Central memory CD8-positive, alpha-beta T cell (primary cell): ENCODE measurements around the gene MYH8.

Experiments
- ATAC-seq: fragments of 150-1000 bp; cut with Tn5 transposase; replicated peaks from 2 replicates; pipeline ENCODE4 v1.10.0; 2022; ENCODE audit warnings: mild to moderate bottlenecking, moderate FRiP score, moderate number of reproducible peaks; ENCODE audit not compliant: poor library complexity, severe bottlenecking; ENCODE audit errors: extremely low read depth
- DNase-seq, 2 donors: peaks; one replicate each; pipeline ENCODE4 v3.0.0; 2021; ENCODE audit warnings: low spot score in 2 of 2
- H3K27ac Mint-ChIP-seq: one replicate; pipeline ENCODE4 v1.8.0; 2022; ENCODE audit warnings: low read depth, mild to moderate bottlenecking, moderate library complexity, mixed read lengths
- H3K27me3 Mint-ChIP-seq: one replicate; pipeline ENCODE4 v1.8.0; 2022; ENCODE audit warnings: mixed read lengths
- H3K36me3 Mint-ChIP-seq: one replicate; pipeline ENCODE4 v1.8.0; 2022; ENCODE audit warnings: mild to moderate bottlenecking, moderate library complexity, mixed read lengths; ENCODE audit not compliant: insufficient read depth
- H3K4me1 Mint-ChIP-seq: one replicate; pipeline ENCODE4 v1.8.0; 2022; ENCODE audit warnings: mixed read lengths
- H3K4me3 Mint-ChIP-seq: one replicate; pipeline ENCODE4 v1.8.0; 2022; ENCODE audit warnings: mild to moderate bottlenecking, moderate library complexity, mixed read lengths
- H3K9me3 Mint-ChIP-seq: one replicate; pipeline ENCODE4 v1.8.0; 2022; ENCODE audit warnings: mixed read lengths

MYH8 gene

DNA sequence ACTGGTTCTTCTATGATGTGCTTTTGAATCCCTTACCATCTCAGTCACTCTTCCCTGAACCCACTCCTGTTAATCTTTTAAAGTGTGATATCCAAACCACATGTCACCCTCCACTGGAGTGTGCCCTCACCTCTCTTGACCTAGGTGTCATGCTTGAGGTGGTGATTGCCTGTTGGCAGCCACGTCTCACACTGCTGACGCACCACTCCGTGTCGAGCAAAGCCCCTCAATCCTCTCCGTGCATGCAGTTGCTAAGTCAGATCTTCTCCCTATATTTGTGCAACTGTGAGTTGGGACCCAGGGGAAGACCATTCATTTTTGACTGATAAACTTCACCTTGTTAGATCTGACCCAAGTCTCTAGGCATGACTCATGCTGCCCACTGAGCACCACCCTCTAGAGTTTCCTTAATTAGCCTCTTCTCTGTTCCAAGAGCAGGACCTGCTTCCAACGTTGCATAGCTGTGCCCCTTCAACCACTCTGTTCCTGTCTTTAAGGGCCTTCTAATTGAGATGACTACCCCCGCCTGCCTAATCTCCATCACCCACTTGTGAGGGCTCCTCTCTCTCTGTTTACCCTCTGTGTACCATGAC is 51.6 kb downstream of the MYH8 start:
- Mint-ChIP-seq H3K27ac (no peak overlapping the region), H3K27me3 (peaks cover 43% of the 10 kb centered on the region), H3K4me3 (no peak overlapping the region), H3K4me1 (no peaks in the 10 kb centered on the region), H3K9me3 (no peaks in the 10 kb centered on the region), H3K36me3 (no peaks in the 10 kb centered on the region)
- no peak for ATAC-seq
- DNase-seq, result no peak

DNA sequence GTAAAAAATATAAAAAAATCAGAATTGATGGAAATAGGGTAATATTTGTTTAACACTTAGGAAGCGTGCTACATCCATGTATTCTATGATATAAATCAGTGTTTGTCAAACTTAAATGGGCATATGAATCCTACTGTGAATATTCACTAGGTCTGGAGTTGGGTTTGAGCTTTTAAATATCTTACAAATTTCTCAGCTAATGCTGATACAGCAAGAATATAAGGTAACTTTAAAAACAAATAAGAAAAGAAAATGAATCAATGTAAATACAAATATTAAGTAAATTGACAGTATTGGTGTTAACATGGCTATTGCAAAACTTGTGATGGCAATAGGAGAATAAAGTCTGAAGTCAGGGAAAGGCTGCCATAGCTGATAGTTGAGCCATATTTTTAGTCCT is 52.5 kb downstream of the MYH8 start:
- Mint-ChIP-seq H3K27ac (no peak overlapping the region), H3K4me3 (no peak overlapping the region), H3K9me3 (no peaks in the 10 kb centered on the region), H3K4me1 (no peaks in the 10 kb centered on the region), H3K36me3 (no peaks in the 10 kb centered on the region), H3K27me3 (peaks cover 34% of the 10 kb centered on the region)
- ATAC-seq, result no peak
- DNase-seq, result no peak

DNA sequence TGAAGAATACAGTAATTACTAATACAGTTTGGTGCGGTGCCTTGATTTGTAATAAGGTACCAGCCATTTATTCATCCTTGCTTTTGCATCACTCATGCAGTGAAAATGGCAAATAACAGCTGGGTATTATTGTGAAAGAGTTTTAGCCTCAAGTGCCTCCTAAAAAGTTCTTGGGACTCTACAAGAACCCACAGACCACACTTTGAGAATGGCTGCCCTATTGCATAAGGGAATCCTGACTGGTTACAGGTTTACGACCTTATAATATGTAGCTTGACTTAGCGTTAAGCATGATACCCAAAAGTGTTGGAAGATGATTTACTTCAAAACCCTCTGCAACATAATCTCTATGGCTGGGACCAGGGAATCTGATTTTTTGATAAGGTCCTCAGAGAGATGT is 53.2 kb downstream of the MYH8 start:
- Mint-ChIP-seq H3K36me3 (no peaks in the 10 kb centered on the region), H3K27ac (no peak overlapping the region), H3K4me1 (no peaks in the 10 kb centered on the region), H3K9me3 (no peaks in the 10 kb centered on the region), H3K4me3 (no peak overlapping the region), H3K27me3 (peaks cover 30% of the 10 kb centered on the region)
- DNase-seq (no peak), ATAC-seq (no peak)

DNA sequence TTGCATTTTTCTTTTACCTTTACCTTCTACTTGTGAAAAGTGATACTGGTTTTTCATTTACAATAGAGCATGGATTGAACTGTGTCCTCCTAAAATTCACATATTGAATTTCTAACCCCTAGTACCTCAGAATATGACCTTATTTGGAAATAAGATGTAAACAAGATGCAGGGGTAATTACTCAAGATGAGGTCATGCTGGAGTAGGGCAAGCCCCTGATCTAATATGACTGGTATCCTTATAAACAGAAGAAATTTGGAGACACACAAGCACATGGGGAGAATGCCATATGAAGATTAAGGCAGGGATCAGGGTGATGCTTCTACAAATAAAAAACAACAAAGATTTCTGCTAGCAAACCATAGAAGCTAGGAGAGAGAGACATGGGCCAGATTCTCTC is 61.2 kb downstream of the MYH8 start:
- H3K27ac Mint-ChIP-seq, result no peak overlapping the region
- H3K27me3 Mint-ChIP-seq, result peaks cover 39% of the 10 kb centered on the region
- DNase-seq (no peak), ATAC-seq (no peak)
- no peaks in the 10 kb centered on the region for H3K36me3 Mint-ChIP-seq
- no peaks in the 10 kb centered on the region for H3K4me1 Mint-ChIP-seq
- H3K4me3 Mint-ChIP-seq, result no peak overlapping the region
- no peaks in the 10 kb centered on the region for H3K9me3 Mint-ChIP-seq

DNA sequence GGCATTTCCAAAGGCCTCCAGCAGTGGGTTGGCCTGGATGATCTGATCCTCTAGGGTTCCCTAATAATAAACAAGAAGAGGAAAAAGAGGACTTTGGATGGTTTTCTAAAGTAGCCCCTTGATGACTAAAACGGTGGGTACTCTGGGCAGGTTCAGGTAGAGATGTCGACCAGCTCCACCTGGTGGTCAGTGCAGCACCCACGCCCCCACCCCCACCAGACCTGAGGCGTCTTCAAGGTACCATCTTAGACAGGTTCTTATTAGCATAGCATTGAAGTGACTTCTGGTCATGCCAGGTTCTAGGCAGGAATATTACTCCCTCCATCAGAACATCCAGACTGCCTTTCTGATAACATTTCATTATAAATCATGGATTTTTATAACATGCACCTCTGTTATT is 64.0 kb downstream of the MYH8 start:
- no peak overlapping the region for H3K27ac Mint-ChIP-seq
- DNase-seq (no peak), ATAC-seq (no peak)
- H3K4me1 Mint-ChIP-seq, result no peaks in the 10 kb centered on the region
- no peaks in the 10 kb centered on the region for H3K36me3 Mint-ChIP-seq
- no peak overlapping the region for H3K4me3 Mint-ChIP-seq
- no peaks in the 10 kb centered on the region for H3K9me3 Mint-ChIP-seq
- H3K27me3 Mint-ChIP-seq, result peaks cover 38% of the 10 kb centered on the region

DNA sequence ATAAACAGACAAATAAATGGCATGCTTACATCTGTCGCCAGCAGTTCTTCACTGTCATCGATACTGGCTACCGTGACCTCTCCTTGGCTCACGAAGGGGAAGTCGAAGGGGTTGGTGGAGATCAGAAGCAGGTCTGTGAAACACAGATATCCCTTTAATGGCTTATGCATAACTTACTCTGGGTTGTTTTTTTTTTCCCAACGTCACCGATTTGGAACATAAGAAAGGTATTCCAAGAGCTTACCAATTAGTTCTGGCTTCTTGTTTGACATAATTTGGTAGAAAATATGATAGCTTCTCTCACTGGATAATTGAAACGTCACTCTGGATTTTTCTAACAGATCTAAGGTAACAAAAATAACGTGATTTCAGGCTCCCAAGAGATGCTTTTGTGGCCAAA is 67.1 kb downstream of the MYH8 start:
- no peak overlapping the region for H3K4me3 Mint-ChIP-seq
- ATAC-seq (no peak), DNase-seq (no peak)
- H3K27ac Mint-ChIP-seq, result no peak overlapping the region
- peaks cover 14% of the 10 kb centered on the region for H3K27me3 Mint-ChIP-seq
- no peaks in the 10 kb centered on the region for H3K36me3 Mint-ChIP-seq
- no peaks in the 10 kb centered on the region for H3K4me1 Mint-ChIP-seq
- no peaks in the 10 kb centered on the region for H3K9me3 Mint-ChIP-seq

DNA sequence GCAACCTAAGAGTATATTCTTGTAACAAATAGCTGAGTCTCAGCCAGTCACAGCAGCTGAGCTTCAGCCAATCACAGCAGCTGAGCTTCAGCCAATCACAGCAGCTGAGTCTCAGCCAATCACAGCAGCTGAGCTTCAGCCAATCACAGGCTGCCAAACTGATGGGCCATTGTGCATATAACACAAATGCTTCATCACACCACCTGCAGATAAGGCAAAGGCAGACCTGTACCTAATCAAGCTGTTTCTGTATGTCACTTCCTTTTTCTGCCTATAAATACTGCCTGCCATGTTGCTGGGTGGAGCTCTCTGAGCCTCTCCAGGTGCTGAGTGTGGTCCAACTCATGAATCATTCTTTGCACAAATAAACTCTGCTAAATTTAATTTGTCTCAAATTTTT is 68.9 kb downstream of the MYH8 start:
- Mint-ChIP-seq H3K4me1 (no peaks in the 10 kb centered on the region), H3K27me3 (peaks cover 6% of the 10 kb centered on the region), H3K36me3 (no peaks in the 10 kb centered on the region), H3K9me3 (no peaks in the 10 kb centered on the region), H3K27ac (no peak overlapping the region), H3K4me3 (no peak overlapping the region)
- DNase-seq, result no peak
- no peak for ATAC-seq

DNA sequence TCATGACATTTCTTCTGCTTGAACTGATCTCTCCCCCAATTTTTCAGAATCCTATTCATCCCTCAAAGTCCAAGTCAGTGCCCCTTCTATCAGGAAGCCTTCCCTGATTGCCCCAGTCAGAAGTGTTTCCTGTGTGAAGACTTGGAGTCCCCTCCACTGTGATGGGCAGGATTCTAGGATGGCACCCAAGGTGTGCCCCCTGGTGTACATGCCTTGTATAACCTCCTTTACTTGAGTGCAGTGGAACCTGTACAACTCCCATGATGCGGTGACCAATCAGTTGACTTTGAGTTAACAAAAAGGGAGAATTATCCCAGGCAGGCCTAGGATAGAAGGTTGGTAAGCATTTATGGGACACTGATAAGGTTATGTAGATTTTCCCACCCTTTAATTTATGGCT is 72.3 kb downstream of the MYH8 start:
- no peaks in the 10 kb centered on the region for H3K9me3 Mint-ChIP-seq
- DNase-seq (no peak), ATAC-seq (no peak)
- no peak overlapping the region for H3K4me3 Mint-ChIP-seq
- H3K4me1 Mint-ChIP-seq, result no peaks in the 10 kb centered on the region
- no peak overlapping the region for H3K27ac Mint-ChIP-seq
- H3K27me3 Mint-ChIP-seq, result peaks cover 6% of the 10 kb centered on the region
- no peaks in the 10 kb centered on the region for H3K36me3 Mint-ChIP-seq

DNA sequence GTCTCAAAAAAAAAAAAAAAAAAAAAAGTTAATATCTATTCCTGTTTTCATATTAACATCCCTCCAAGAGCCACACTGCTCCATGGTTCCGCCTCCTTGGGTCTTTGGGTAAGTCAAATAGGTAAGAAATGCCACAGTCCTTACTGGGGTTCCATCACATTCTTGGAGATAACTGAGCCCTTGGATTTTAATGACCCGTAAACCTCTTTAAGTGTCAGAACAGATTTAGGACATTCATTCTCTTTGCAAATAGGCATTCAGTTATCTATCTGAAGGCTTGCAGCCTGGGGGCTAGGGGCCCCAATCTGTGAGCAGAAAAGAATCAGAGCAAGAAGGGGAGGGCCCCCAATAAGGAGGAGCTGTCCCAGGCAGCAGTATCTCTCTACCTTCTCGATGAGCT is 76.9 kb downstream of the MYH8 start:
- no peaks in the 10 kb centered on the region for H3K9me3 Mint-ChIP-seq
- H3K4me1 Mint-ChIP-seq, result no peaks in the 10 kb centered on the region
- ATAC-seq (no peak), DNase-seq (no peak)
- H3K27ac Mint-ChIP-seq, result no peak overlapping the region
- H3K27me3 Mint-ChIP-seq, result peaks cover 16% of the 10 kb centered on the region
- no peaks in the 10 kb centered on the region for H3K36me3 Mint-ChIP-seq
- H3K4me3 Mint-ChIP-seq, result no peak overlapping the region
